SK-N-SH (cell line): ENCODE measurements around the gene CYB561D2.

Source experiments
- MXI1 ChIP-seq: IDR thresholded peaks from 2 replicates; pipeline ENCODE4 v1.6.1; 2012; ENCODE audit warnings: mild to moderate bottlenecking, low read depth, low read length, improper control_type of control experiment
- TAF1 ChIP-seq: IDR thresholded peaks from 2 replicates; pipeline ENCODE4 v1.6.1; 2012; ENCODE audit warnings: low read depth, mild to moderate bottlenecking, low read length, moderate library complexity, borderline replicate concordance
- TF ChIP-seq, protein P1 (sequence below): IDR thresholded peaks from 2 replicates; pipeline ENCODE4 v1.4.0; 2012; ENCODE audit warnings: low read depth, borderline replicate concordance
- TF ChIP-seq, protein P2 (sequence below): fragments of 200-600 bp; sonication (generic); IDR thresholded peaks from 2 replicates; pipeline ENCODE4 v1.6.1; 2017; ENCODE audit warnings: antibody characterized with exemption, mild to moderate bottlenecking, moderate library complexity

DNA sequence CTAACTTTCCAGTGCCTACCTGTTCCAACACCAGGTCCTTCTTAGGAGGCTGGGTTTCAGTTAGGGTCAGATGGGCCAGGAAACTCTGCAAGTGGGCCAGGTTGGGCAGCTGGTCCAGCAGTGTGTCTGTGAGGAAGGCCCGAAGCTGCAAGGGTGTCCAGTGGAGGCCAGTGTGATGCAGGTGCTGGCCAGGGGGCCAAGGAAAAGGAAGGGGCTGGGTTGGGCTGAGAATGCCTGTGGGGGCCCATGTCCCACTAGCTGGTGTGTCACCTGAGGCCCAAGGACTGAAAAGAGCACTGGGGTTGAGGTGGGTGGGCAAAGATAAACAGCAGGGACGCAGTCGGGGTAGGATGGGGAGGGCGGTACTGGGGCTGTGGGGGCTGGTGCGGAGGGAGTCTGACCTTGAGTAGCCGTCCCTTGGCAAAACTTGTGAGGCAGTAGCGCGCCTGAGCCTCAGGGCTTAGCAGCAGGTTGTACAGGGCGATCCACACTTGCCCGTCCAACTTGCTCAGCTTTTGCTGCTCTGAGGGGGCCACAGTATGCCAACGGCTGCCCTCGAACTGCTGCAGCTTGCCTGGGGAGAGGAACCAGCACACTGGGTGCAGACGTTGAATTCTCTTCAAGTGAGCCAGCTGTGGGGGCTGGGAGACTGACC is 8.5 kb upstream of the CYB561D2 start:
- TF ChIP-seq TAF1 (no peak), MXI1 (no peak)
- TF ChIP-seq, protein P1, sequence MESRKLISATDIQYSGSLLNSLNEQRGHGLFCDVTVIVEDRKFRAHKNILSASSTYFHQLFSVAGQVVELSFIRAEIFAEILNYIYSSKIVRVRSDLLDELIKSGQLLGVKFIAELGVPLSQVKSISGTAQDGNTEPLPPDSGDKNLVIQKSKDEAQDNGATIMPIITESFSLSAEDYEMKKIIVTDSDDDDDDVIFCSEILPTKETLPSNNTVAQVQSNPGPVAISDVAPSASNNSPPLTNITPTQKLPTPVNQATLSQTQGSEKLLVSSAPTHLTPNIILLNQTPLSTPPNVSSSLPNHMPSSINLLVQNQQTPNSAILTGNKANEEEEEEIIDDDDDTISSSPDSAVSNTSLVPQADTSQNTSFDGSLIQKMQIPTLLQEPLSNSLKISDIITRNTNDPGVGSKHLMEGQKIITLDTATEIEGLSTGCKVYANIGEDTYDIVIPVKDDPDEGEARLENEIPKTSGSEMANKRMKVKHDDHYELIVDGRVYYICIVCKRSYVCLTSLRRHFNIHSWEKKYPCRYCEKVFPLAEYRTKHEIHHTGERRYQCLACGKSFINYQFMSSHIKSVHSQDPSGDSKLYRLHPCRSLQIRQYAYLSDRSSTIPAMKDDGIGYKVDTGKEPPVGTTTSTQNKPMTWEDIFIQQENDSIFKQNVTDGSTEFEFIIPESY, result no peak
- TF ChIP-seq, protein P2, sequence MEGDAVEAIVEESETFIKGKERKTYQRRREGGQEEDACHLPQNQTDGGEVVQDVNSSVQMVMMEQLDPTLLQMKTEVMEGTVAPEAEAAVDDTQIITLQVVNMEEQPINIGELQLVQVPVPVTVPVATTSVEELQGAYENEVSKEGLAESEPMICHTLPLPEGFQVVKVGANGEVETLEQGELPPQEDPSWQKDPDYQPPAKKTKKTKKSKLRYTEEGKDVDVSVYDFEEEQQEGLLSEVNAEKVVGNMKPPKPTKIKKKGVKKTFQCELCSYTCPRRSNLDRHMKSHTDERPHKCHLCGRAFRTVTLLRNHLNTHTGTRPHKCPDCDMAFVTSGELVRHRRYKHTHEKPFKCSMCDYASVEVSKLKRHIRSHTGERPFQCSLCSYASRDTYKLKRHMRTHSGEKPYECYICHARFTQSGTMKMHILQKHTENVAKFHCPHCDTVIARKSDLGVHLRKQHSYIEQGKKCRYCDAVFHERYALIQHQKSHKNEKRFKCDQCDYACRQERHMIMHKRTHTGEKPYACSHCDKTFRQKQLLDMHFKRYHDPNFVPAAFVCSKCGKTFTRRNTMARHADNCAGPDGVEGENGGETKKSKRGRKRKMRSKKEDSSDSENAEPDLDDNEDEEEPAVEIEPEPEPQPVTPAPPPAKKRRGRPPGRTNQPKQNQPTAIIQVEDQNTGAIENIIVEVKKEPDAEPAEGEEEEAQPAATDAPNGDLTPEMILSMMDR, result no peak
